Spleen (tissue), 11 donors: ENCODE results near the gene TBX1. TPM values are rescaled to one million over a fixed set of nuclear protein-coding genes. Genes with fewer than 3 reads are reported as not detected.

Experiments used
- DNase-seq: peaks from one replicate; pipeline ENCODE4 v3.0.0-alpha.2; 2020
- H3K27ac ChIP-seq, 8 donors: fragments of 200-600 bp; sonication (generic) in 7 of 8; 1 replicate in 4 of 8; 2 replicates in 4 of 8; pipeline versions ENCODE4 v1.5.0 to v1.8.0; 2016 to 2021; ENCODE audit warnings: inconsistent platforms in 4 of 8, mild to moderate bottlenecking in 4 of 8, moderate library complexity in 1 of 8
- H3K27me3 ChIP-seq, 7 donors: fragments of 200-600 bp; sonication (generic) in 6 of 7; replicated peaks in 1 of 7; 1 replicate in 4 of 7; 2 replicates in 3 of 7; pipeline versions ENCODE4 v1.5.0 to v1.8.0; 2016 to 2021; ENCODE audit warnings: inconsistent platforms in 3 of 7, mild to moderate bottlenecking in 1 of 7
- H3K36me3 ChIP-seq, 6 donors: fragments of 200-600 bp; sonication (generic) in 5 of 6; 1 replicate in 4 of 6; 2 replicates in 2 of 6; pipeline versions ENCODE4 v1.5.0 to v1.8.0; 2016 to 2021; ENCODE audit warnings: inconsistent platforms in 2 of 6
- H3K4me1 ChIP-seq, 6 donors: fragments of 200-600 bp; sonication (generic) in 5 of 6; 1 replicate in 3 of 6; 2 replicates in 3 of 6; pipeline versions ENCODE4 v1.5.0 to v1.8.0; 2016 to 2021; ENCODE audit warnings: inconsistent platforms in 3 of 6
- H3K4me3 ChIP-seq, 8 donors: fragments of 200-600 bp; sonication (generic) in 7 of 8; 1 replicate in 4 of 8; 2 replicates in 4 of 8; pipeline versions ENCODE4 v1.5.0 to v1.8.0; 2016 to 2021; ENCODE audit warnings: inconsistent platforms in 4 of 8, mild to moderate bottlenecking in 4 of 8, moderate library complexity in 2 of 8
- H3K9me3 ChIP-seq, 8 donors: fragments of 200-600 bp; sonication (generic) in 7 of 8; 1 replicate in 4 of 8; 2 replicates in 4 of 8; pipeline versions ENCODE4 v1.5.0 to v1.8.0; 2016 to 2021; ENCODE audit warnings: inconsistent platforms in 4 of 8
- CTCF ChIP-seq, 11 experiments: fragments of 200-600 bp in 7 of 11; fragments of 450-650 bp in 4 of 11; sonication (generic) in 4 of 11; IDR thresholded peaks in 8 of 11; conservative IDR thresholded peaks in 3 of 11; 1 replicate in 7 of 11; 2 replicates in 4 of 11; pipeline versions ENCODE4 v1.4.0 to v1.8.0; 2016 to 2021; ENCODE audit warnings: antibody characterized with exemption in 11 of 11, inconsistent platforms in 4 of 11, mild to moderate bottlenecking in 1 of 11
- POLR2A ChIP-seq, 3 donors: fragments of 450-650 bp; IDR thresholded peaks; one replicate each; pipeline ENCODE4 v1.5.1; 2017; ENCODE audit warnings: antibody characterized with exemption in 3 of 3, mild to moderate bottlenecking in 1 of 3
- POLR2AphosphoS5 ChIP-seq, 3 donors: sonication (generic); formaldehyde crosslinking; IDR thresholded peaks; one replicate each; pipeline ENCODE4 v1.5.1; 2017; ENCODE audit warnings: antibody characterized with exemption in 3 of 3
- WGBS, 5 donors: extraction: QIAGEN DNeasy Blood & Tissue Kit in 3 of 5; methylation state at CpG; one replicate each; pipeline versions ENCODE4 v1.1.5 to v1.1.7; 2013 to 2018; 5-methylcytosine and 5-hydroxymethylcytosine counted together
- intact Hi-C: fragments of 100-400 bp; cut with DNase I; formaldehyde crosslinking; loops from one replicate; pipeline ENCODE4 v1.15.0; 2023; ENCODE audit warnings: low total_unique reads
- polyA plus RNA-seq, 3 donors: library from polyadenylated mRNA; stranded (reverse); fragments of 200-250 nt; gene quantifications; one replicate each; pipeline ENCODE4 v1.2.1, GENCODE V29; 2013
- total RNA-seq, 7 donors: library from RNA; depleted of rRNA in 3 of 7; stranded (reverse); fragments of >200 nt in 3 of 7; fragmentation: NEBNext Ultra II Directional in 4 of 7; extraction: Animal tissue kit (Norgen Biotek cat#: 25700) in 4 of 7; gene quantifications; one replicate each; pipeline versions ENCODE4 v1.1.0 to v1.2.1, GENCODE V29; 2016 to 2021
- donor health status: healthy with polysubstance abuse.
- donor health status: DM: no; HTN: no; CAD: no; lungs with moderate emphysema.
- donor health status: DM: no; HTN: no; CAD: no.
- donor health status: Bipolar disorder and iron deficiency.
- donor health status: healthy.
- donor health status: DM: no; HTN: no; CAD: no.
- donor health status: DM: yes; HTN: yes; CAD: no.

The TBX1 gene
- total and polyA plus RNA-seq, 10 donors, result 0.17 to 10.5 (median 0.70) TPM

DNA sequence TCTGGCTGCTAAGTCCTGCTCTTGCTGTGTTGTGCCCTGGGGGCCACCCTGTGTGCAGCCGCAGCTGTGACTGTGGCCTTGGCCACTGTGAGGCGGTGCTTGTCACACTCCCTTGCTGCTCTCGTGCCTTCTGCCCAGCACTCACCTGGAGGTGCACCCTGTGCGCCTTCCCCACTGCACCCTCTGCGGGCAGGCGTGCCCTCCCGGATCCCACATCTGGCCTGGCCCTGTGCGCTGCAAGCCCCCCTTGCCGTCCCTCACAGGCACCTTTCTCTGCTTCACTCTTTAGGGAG, 27.2 kb downstream of the TBX1 start:
- peaks cover 0 to 86% (median 13%) of the 10 kb centered on the region in 6 donors for H3K36me3 ChIP-seq
- intact Hi-C loops, result no loop called here
- H3K4me1 ChIP-seq, result no peaks in the 10 kb centered on the region
- no peak overlapping the region for H3K4me3 ChIP-seq
- 92 to 100% (median 95%) methylated on average over 3 to 9 of the region's 9 CpGs for WGBS, 5 donors
- peak; percentile 64 for DNase-seq
- no peak for TF ChIP-seq POLR2AphosphoS5 (IDR thresholded peaks at IDR 0.05)
- H3K27ac ChIP-seq, result no peak overlapping the region
- peaks cover 0 to 16% (median 11%) of the 10 kb centered on the region in 8 donors for H3K9me3 ChIP-seq
- peaks cover 0 to 10% (median 0%) of the 10 kb centered on the region in 7 donors for H3K27me3 ChIP-seq

DNA sequence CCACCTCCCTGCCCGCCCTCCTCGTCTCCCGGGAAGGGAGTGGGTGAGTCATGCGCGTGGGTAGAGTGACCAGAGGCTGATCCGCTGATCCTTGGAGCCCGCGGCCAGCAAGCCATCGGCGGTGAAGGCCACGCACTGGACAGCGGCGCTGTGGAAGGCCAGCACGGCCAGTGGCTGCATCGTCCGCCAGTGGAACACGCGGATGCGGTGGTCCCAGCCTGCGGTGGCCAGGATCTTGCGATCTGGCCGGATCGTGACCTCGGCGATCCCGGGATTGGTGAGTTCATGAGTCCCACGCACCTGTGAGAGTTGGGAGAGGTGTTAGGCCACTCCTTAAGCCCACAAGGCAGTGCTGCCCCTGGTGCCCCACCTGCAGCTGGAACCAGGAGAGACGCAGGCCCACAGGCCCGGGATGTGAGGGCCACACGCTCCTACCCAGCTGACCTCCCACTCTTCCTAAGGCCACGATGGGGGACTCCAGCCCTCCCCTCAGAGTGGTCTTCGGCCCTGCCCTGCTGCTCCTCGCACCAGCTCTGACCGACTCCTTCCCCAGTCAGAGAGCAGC, 28.2 kb downstream of the TBX1 start:
- Histone ChIP-seq H3K4me3 (no peak overlapping the region), H3K4me1 (no peaks in the 10 kb centered on the region), H3K27ac (no peak overlapping the region), H3K27me3 (peaks cover 0 to under 1% (median 0%) of the 10 kb centered on the region in 7 donors), H3K9me3 (peaks cover 0 to 25% (median 20%) of the 10 kb centered on the region in 8 donors), H3K36me3 (peaks cover 0 to 93% (median 13%) of the 10 kb centered on the region in 6 donors)
- TF ChIP-seq POLR2A (IDR thresholded peaks at IDR 0.05), result no peak
- no peak for TF ChIP-seq CTCF (IDR thresholded peaks at IDR 0.05 in 8 of 11, conservative IDR thresholded peaks at IDR 0.05 in 3 of 11)
- no peak for TF ChIP-seq POLR2AphosphoS5 (IDR thresholded peaks at IDR 0.05)
- intact Hi-C loops, result no loop called here
- WGBS, 5 donors, result 95 to 98% (median 97%) methylated on average over 26 to 34 of the region's 34 CpGs
- peak; percentile 63 for DNase-seq

- 92 to 96% (median 94%) methylated on average over 13 to 16 of the region's 16 CpGs for WGBS, 5 donors
- no peak overlapping the region for H3K27ac ChIP-seq
- peak; percentile 36 for DNase-seq
- no peaks in the 10 kb centered on the region for H3K4me1 ChIP-seq
- no peak overlapping the region for H3K4me3 ChIP-seq
- no peak for TF ChIP-seq POLR2A (IDR thresholded peaks at IDR 0.05)
- TF ChIP-seq CTCF (IDR thresholded peaks at IDR 0.05 in 8 of 11, conservative IDR thresholded peaks at IDR 0.05 in 3 of 11), result no peak
- TF ChIP-seq POLR2AphosphoS5 (IDR thresholded peaks at IDR 0.05), result no peak
- no peaks in the 10 kb centered on the region for H3K27me3 ChIP-seq
- peaks cover 0 to 32% (median 25%) of the 10 kb centered on the region in 8 donors for H3K9me3 ChIP-seq
- intact Hi-C loops, result no loop called here
- peaks cover 0 to 87% (median 13%) of the 10 kb centered on the region in 6 donors for H3K36me3 ChIP-seq
These were observed 28.8 kb downstream of the TBX1 start for GRCh38 chr22:19789406-19789805.

GRCh38 chr22:19789828-19790227, 29.2 kb downstream of the TBX1 start:
- Histone ChIP-seq H3K4me1 (no peaks in the 10 kb centered on the region), H3K9me3 (peaks cover 0 to 32% (median 25%) of the 10 kb centered on the region in 8 donors), H3K36me3 (peaks cover 0 to 83% (median 13%) of the 10 kb centered on the region in 6 donors), H3K27ac (no peak overlapping the region), H3K27me3 (no peaks in the 10 kb centered on the region), H3K4me3 (no peak overlapping the region)
- intact Hi-C loops, result no loop called here
- no peak for TF ChIP-seq POLR2A (IDR thresholded peaks at IDR 0.05)
- no peak for TF ChIP-seq POLR2AphosphoS5 (IDR thresholded peaks at IDR 0.05)
- peak; percentile 24 for DNase-seq
- WGBS, 5 donors, result 66 to 99% (median 83%) methylated on average over 6 of the region's 6 CpGs

GRCh38 chr22:19791243-19791642, 30.7 kb downstream of the TBX1 start:
- DNase-seq, result no peak
- Histone ChIP-seq H3K4me1 (no peaks in the 10 kb centered on the region), H3K9me3 (peaks cover 0 to 32% (median 25%) of the 10 kb centered on the region in 8 donors), H3K27me3 (no peaks in the 10 kb centered on the region), H3K36me3 (peaks cover 0 to 69% (median 13%) of the 10 kb centered on the region in 6 donors), H3K27ac (no peak overlapping the region), H3K4me3 (no peak overlapping the region)
- TF ChIP-seq POLR2AphosphoS5 (IDR thresholded peaks at IDR 0.05) (no peak), CTCF (IDR thresholded peaks at IDR 0.05 in 8 of 11, conservative IDR thresholded peaks at IDR 0.05 in 3 of 11) (no peak), POLR2A (IDR thresholded peaks at IDR 0.05) (no peak)
- intact Hi-C loops, result no loop called here
